Measurements from ENCODE around the gene SMC3. TPM values are rescaled to one million over a fixed set of nuclear protein-coding genes. Genes with fewer than 3 reads are reported as not detected.

The SMC3 gene
- total and polyA plus RNA-seq, 2 experiments from 2014 or later: 72.3 to 320 TPM

DNA sequence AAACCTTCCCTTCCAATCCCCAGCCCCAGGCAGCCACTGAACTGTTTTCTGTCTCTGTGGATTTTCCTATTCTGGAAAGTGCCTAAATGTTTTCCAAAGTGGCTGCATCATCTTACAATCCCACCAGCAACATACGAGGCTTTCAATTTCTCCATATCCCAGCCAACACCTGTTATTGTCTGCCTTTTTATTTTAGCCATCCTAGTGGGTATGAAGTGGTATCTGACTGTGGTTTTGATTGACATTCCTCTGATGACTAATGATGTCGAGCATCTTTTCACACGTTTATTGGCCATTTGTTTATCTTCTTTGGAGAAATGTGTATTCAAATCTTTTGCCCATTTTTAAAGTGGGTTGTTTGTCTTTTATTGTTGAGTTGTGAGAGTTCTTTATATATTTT, 6.2 kb upstream of the SMC3 start (continued):
- TF ChIP-seq, protein P1, sequence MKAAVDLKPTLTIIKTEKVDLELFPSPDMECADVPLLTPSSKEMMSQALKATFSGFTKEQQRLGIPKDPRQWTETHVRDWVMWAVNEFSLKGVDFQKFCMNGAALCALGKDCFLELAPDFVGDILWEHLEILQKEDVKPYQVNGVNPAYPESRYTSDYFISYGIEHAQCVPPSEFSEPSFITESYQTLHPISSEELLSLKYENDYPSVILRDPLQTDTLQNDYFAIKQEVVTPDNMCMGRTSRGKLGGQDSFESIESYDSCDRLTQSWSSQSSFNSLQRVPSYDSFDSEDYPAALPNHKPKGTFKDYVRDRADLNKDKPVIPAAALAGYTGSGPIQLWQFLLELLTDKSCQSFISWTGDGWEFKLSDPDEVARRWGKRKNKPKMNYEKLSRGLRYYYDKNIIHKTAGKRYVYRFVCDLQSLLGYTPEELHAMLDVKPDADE (IDR thresholded peaks at IDR 0.05): no peak
- TF ChIP-seq STAT1 (IDR thresholded peaks at IDR 0.05; ENCODE audit: unreplicated experiment) (no peak), ZNF114 (CRISPR knock-in tag; IDR thresholded peaks at IDR 0.05) (no peak), CTCF (conservative IDR thresholded peaks at IDR 0.05; ENCODE audit: low read depth in 2 of 2) (no peak), POLR2AphosphoS5 (IDR thresholded peaks at IDR 0.05; ENCODE audit: low read depth) (no peak), JUNB (IDR thresholded peaks at IDR 0.05; ENCODE audit: unreplicated experiment) (no peak)

DNA sequence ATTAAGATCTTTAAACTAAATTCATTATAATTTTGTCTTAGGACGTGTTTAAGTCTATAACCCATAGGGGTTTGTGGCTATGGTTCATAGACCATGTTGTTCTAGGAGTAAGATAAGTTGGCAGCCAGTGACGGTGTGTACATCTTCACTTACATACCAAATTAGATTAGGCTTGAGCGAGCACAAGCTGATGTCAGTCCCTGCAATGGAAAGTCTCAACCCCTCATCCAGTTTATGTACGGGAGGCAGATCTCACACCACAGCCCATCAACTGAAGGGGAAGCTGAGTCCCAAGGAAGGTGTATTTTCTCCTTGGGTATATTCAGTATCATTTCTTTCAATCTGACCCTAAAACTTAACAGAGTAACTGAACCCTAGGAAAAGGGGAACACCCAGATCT, 5.1 kb upstream of the SMC3 start:
- Histone ChIP-seq H2AFZ (no peak overlapping the region), H3K27me3 (ENCODE audit: insufficient read depth) (no peaks in the 10 kb centered on the region), H3K4me1 (ENCODE audit: insufficient read depth) (no peaks in the 10 kb centered on the region), H4K20me1 (replicated peaks; ENCODE audit: insufficient read depth) (no peaks in the 10 kb centered on the region), H3K36me3 (ENCODE audit: insufficient read depth) (no peaks in the 10 kb centered on the region), H3F3A (replicated peaks; ENCODE audit: low read depth) (no peaks in the 10 kb centered on the region), H3K79me2 (replicated peaks; ENCODE audit: insufficient read depth) (no peaks in the 10 kb centered on the region), H3K9me2 (ENCODE audit: insufficient read depth) (no peaks in the 10 kb centered on the region), H3K27ac (ENCODE audit: low read depth) (no peak overlapping the region), H3K4me3 (no peak overlapping the region), H3K4me2 (no peak overlapping the region)
- H3K27me3 Mint-ChIP-seq (ENCODE audit: insufficient read depth, low read depth, poor library complexity): peaks cover 2% of the 10 kb centered on the region
- H3K9me3 Mint-ChIP-seq: no peaks in the 10 kb centered on the region
- H3K36me3 Mint-ChIP-seq (ENCODE audit: low read depth): no peaks in the 10 kb centered on the region
- no peak for DNase-seq (ENCODE audit: low spot score)
- no peak overlapping the region for H3K4me3 Mint-ChIP-seq
- H3K27ac Mint-ChIP-seq: no peak overlapping the region
- no peak for ATAC-seq
- H3K4me1 Mint-ChIP-seq: peaks cover 3% of the 10 kb centered on the region; the same call in 2 of the 3 replicates
- TF ChIP-seq ZNF114 (CRISPR knock-in tag; IDR thresholded peaks at IDR 0.05) (no peak), JUNB (IDR thresholded peaks at IDR 0.05; ENCODE audit: unreplicated experiment) (no peak), NANOG (IDR thresholded peaks at IDR 0.05; ENCODE audit: borderline replicate concordance) (no peak), POLR2AphosphoS5 (IDR thresholded peaks at IDR 0.05; ENCODE audit: low read depth) (no peak), ZNF331 (CRISPR knock-in tag; IDR thresholded peaks at IDR 0.05; ENCODE audit: low read depth) (no peak), EZH2phosphoT487 (IDR thresholded peaks at IDR 0.05; ENCODE audit: unreplicated experiment) (no peak), EZH2 (IDR thresholded peaks at IDR 0.05; ENCODE audit: low read depth, unreplicated experiment) (no peak), CTCF (conservative IDR thresholded peaks at IDR 0.05; ENCODE audit: low read depth in 2 of 2) (no peak)
- TF ChIP-seq, protein P2, sequence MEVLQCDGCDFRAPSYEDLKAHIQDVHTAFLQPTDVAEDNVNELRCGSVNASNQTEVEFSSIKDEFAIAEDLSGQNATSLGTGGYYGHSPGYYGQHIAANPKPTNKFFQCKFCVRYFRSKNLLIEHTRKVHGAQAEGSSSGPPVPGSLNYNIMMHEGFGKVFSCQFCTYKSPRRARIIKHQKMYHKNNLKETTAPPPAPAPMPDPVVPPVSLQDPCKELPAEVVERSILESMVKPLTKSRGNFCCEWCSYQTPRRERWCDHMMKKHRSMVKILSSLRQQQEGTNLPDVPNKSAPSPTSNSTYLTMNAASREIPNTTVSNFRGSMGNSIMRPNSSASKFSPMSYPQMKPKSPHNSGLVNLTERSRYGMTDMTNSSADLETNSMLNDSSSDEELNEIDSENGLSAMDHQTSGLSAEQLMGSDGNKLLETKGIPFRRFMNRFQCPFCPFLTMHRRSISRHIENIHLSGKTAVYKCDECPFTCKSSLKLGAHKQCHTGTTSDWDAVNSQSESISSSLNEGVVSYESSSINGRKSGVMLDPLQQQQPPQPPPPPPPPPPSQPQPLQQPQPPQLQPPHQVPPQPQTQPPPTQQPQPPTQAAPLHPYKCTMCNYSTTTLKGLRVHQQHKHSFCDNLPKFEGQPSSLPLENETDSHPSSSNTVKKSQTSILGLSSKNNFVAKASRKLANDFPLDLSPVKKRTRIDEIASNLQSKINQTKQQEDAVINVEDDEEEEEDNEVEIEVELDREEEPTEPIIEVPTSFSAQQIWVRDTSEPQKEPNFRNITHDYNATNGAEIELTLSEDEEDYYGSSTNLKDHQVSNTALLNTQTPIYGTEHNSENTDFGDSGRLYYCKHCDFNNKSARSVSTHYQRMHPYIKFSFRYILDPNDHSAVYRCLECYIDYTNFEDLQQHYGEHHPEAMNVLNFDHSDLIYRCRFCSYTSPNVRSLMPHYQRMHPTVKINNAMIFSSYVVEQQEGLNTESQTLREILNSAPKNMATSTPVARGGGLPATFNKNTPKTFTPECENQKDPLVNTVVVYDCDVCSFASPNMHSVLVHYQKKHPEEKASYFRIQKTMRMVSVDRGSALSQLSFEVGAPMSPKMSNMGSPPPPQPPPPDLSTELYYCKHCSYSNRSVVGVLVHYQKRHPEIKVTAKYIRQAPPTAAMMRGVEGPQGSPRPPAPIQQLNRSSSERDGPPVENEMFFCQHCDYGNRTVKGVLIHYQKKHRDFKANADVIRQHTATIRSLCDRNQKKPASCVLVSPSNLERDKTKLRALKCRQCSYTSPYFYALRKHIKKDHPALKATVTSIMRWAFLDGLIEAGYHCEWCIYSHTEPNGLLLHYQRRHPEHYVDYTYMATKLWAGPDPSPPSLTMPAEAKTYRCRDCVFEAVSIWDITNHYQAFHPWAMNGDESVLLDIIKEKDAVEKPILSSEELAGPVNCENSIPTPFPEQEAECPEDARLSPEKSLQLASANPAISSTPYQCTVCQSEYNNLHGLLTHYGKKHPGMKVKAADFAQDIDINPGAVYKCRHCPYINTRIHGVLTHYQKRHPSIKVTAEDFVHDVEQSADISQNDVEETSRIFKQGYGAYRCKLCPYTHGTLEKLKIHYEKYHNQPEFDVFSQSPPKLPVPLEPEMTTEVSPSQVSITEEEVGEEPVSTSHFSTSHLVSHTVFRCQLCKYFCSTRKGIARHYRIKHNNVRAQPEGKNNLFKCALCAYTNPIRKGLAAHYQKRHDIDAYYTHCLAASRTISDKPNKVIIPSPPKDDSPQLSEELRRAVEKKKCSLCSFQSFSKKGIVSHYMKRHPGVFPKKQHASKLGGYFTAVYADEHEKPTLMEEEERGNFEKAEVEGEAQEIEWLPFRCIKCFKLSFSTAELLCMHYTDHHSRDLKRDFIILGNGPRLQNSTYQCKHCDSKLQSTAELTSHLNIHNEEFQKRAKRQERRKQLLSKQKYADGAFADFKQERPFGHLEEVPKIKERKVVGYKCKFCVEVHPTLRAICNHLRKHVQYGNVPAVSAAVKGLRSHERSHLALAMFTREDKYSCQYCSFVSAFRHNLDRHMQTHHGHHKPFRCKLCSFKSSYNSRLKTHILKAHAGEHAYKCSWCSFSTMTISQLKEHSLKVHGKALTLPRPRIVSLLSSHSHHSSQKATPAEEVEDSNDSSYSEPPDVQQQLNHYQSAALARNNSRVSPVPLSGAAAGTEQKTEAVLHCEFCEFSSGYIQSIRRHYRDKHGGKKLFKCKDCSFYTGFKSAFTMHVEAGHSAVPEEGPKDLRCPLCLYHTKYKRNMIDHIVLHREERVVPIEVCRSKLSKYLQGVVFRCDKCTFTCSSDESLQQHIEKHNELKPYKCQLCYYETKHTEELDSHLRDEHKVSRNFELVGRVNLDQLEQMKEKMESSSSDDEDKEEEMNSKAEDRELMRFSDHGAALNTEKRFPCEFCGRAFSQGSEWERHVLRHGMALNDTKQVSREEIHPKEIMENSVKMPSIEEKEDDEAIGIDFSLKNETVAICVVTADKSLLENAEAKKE (CRISPR knock-in tag; IDR thresholded peaks at IDR 0.05): no peak

Data from GM23338 (cell line).